GM19438 (cell line): ENCODE measurements around the gene GLYAT.
"Not testable (repeated sequence)": the region's sequence is repeated elsewhere in the genome, so short reads cannot be mapped to it uniquely, and the experiment has no call there.

ENCODE experiments used
- ATAC-seq: cut with Tn5 transposase; IDR thresholded peaks from one replicate; pipeline ENCODE4 v1.9.1; 2021; ENCODE audit warnings: low read depth; ENCODE audit not compliant: unreplicated experiment

GLYAT gene

DNA sequence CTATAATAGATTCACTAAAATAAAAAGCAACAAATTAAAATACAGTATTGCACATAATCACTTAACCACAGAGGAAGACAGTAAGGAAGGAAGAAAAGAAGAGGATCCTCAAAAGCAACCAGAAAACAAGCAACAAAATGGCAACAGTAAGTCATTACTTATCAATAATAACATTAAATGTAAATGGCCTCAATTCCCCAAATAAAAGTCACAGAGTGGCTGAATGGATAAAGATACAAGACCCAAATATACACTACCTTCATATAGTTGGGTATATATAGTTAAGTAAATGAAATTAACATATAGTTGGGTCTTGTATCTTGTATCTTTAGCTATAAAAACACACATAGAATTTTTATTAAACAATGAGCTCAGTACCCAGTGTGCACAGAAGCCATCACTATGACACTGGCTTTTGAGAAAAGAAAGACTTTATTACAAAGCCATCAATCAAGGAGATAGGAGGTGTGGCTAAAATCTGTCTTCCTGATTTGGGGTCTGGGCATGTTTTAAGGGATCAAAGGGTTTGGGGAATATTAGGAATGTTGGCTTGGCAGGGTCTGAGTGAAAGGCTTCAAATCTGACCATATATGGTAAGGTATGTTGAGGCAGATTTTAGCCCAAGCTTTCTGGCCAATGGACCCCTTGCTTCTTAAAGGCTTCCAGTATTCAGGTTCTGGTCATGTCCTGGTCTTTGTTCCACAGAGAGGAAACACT lies 13.4 kb upstream of the GLYAT start:
- ATAC-seq: no peak

- no peak for ATAC-seq
Observed at GRCh38 chr11:58742981-58743880, 11.5 kb upstream of the GLYAT start.

GRCh38 chr11:58742140-58742539 lies 10.4 kb upstream of the GLYAT start:
- no peak for ATAC-seq

- ATAC-seq: no peak
Observed at GRCh38 chr11:58741127-58741526, 9.4 kb upstream of the GLYAT start.

DNA sequence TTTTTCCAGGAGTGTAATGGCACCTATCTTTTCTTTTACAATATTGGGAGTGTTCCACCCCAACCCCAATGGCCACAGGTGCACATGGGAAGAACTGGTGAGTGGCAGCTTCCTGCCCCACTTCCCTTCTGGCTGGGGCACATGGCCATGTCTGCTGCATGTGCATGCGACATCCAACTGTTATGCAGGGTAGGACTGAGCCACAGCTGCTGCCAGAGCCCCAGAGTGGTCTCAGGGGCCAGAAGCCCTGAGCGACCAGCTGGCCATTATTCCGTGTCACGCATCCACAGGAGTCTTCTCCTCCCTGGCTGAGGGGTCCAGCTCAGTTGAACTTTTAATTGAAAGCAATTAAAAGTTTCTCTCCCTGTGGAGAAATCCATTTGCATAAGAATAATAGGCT lies 8.7 kb upstream of the GLYAT start:
- no peak for ATAC-seq

- no peak for ATAC-seq
Observed at GRCh38 chr11:58739725-58740430, 8.1 kb upstream of the GLYAT start.

DNA sequence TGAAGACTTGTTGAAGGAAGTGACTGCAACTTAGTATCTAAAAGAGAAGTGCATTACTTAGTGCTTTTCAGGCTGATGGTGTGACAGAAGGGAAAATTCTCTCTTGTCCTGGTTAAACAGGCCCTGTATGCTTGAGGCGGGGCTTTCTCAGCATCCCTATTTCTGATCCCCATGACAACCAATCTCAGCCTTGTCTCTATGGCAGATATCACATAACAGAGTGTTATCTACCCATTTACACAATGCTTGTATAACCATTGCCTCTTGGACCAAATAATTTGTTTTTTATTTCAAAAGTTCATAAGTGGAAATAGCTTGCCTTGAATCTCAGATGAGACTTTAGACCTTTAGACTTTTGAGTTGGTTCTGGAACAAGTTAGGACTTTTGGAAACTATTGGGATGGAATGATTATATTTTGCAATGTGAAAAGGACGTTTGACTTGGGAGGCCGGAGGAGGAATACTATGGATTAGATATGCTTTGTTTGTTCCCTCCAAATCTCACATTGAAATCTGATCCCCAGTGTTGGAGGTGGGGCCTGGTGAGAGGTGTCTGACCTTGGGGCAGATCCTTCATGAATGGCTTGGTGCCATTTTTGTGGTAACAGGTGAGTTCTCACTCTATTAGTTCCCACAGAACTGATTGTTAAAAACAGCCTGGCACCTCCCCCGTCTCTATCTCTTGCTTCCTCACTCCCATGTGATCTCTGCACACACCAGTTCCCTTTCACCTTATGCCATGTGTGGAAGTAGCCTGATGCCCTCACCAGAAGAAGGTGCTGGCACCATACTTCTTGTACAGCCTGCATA lies 3.1 kb upstream of the GLYAT start:
- no peak for ATAC-seq

DNA sequence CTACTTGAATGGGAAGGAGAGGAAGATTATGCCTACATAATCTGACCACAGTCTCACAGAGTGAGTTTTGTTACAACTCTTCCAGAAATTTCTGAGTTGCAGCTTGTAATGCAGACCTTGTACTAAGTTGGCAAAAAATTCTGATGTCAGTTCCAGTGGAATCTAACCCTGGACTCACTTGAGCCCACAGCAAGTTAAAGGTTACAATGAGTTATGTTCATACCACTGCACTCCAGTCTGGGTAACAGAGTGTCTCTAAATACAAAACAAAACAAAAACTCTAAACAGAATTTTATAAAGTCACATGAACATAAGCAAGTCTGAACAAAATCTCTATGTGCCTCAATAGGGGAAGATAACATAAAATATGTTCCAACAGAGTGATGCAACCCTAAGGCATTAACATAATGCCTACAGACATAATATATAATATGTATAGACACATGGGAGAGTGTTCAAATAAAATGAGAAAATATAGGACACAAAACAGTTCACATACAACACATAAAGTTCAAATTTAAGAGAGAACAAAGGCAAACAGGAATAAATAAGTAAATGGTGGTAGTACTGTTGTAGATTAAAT lies 1.1 kb downstream of the GLYAT start:
- ATAC-seq: no peak

GRCh38 chr11:58727415-58727797 lies 4.3 kb downstream of the GLYAT start:
- no peak for ATAC-seq

GRCh38 chr11:58726737-58727414 lies 4.9 kb downstream of the GLYAT start:
- no peak for ATAC-seq

DNA sequence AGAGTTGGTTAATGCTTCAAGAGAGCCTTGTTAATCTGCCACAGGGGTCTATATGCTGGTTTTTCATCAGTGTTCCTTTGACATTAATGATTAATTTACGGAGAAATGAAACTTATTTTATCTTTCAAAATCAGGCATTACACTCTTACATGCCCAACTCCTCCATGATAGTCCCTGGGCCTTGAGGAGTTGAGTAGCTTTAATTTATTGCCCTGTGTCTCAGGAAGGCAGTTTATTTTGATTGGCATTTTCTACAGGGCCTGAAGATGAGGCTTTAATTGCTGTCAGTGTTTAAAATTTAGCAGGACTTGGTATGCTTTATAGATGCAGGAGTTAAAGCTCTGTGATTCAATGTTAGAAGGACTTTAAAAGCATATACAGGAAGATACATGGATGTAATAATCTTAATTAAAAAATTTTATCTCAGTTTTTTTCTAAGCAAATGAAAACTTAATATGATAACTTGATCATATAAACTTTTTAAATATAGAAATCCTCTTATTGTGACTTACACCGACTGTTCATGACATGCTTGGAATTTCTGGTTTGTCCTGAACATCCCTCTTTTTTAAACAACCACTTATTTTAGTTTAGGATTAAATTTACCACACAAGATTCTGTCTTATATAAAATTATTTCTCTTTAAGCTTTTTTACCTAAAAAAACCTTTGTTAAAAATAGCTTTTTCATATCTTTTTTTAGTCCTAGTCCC lies 12.2 kb downstream of the GLYAT start:
- no peak for ATAC-seq

DNA sequence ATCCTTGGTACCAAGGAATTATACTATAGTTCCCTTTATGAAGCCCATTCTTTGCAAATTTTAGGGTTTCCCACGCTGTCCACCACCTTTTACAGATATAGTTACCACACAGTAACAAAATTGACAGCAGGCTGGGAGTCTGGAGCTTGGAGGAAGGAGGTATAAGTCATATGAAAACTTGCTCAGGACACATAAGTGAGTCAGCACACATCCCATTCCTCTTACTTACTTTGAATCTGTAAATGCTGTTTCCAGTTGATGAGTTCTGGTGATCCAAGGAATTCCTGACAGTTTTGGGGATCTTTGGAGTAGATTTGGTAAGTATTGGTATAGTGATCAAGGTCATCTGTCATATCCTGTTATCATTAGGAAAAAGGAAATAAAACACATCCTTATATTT lies 19.2 kb downstream of the GLYAT start:
- ATAC-seq: no peak

- no peak for ATAC-seq
Observed at GRCh38 chr11:58711832-58712231, 19.9 kb downstream of the GLYAT start.

DNA sequence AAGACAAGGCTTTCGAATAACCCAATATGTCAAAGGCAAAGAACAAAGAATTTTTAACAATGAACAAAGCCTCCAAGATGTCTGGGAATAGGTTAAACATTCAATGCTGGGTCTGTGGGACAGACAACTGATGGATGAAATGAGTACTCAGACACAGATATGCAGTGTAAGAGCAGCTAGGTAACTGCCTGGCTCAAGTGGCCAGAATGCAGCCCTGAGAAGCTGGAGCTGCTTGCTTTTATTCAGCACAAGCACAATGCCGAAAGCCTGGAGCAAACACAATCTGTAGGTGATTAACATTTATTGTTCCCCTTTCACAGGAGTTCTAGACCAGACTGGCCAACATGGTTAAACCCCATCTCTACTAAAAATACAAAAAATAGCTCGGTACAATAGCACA lies 24.0 kb downstream of the GLYAT start:
- ATAC-seq: no peak

DNA sequence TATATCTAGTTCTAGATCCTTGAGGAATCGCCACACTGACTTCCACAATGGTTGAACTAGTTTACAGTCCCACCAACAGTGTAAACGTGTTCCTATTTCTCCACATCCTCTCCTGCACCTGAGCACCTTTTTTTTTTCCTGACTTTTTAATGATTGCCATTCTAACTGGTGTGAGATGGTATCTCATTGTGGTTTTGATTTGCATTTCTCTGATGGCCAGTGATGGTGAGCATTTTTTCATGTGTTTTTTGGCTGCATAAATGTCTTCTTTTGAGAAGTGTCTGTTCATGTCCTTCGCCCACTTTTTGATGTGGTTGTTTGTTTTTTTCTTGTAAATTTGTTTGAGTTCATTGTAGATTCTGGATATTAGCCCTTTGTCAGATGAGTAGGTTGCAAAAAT lies 34.9 kb downstream of the GLYAT start:
- ATAC-seq: not testable (repeated sequence)

GRCh38 chr11:58693026-58693425 lies 38.7 kb downstream of the GLYAT start:
- no peak for ATAC-seq

GRCh38 chr11:58691675-58692074 lies 40.1 kb downstream of the GLYAT start:
- no peak for ATAC-seq

DNA sequence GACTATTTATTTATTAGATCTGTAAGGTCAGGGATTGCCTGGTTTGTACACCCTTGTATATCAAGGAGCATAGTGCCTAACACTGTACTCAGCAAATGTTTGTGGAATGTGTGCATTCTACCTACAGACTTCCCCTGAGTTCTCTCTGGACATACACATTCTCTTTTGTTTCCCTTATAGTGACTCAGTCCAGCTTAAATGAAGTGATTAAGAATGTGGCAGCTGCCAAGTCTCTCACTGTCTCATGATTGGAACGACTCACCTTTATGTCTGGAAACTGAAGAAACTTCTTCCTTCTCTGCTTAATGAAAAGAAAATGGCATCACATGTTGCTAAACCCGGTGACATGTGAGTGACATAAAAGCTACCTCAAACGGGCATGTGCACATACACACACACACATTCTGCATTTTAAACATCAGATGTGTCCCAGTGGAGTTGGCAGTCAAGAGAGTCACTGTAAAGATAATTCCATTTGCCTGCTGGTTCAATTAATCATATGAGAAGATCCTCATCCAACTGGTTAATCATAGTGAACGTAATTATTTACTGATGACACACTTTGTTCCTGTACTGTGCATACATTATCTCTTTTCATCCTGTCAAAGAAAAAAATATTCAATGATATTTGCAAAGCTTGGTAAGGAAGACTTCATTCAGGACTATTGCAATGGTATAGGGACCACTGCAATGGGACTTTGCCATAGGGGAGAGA lies 42.8 kb downstream of the GLYAT start:
- ATAC-seq: no peak
